ENCODE data around the gene BRAF.
A peak's percentile ranks its signal among the peaks of the same experiment; 100 is the strongest.

The BRAF gene

DNA sequence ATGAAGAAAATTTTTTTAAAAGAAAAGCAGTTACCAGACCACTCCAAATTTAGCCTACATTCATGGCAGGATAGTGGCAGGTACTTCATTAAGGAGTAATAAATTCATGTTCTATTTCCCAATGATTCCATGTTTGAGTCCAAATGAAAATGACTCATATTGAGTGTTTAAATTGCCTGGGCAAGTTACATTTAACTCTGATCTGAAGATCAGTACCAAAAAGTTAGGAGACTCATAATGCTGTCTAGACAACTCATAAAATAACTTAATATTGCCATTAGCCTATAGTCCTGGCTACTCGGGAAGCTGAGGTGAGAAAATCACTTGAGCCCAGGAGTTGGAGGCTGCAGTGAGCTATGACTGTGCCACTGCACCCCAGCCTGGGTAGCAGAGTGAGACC, 13.0 kb downstream of the BRAF start:
- H3K4me3 Mint-ChIP-seq, result no peak overlapping the region
- no peak for DNase-seq (ENCODE audit: low spot score in 2 of 2)
- H3K36me3 Mint-ChIP-seq (ENCODE audit: insufficient read depth), result peaks cover 9% of the 10 kb centered on the region
- no peaks in the 10 kb centered on the region for H3K27me3 Mint-ChIP-seq
- ATAC-seq (replicated peaks; ENCODE audit: extremely low read depth, poor library complexity, severe bottlenecking), result no peak
- no peaks in the 10 kb centered on the region for H3K9me3 Mint-ChIP-seq
- peaks cover 48% of the 10 kb centered on the region for H3K4me1 Mint-ChIP-seq
- no peak overlapping the region for H3K27ac Mint-ChIP-seq (ENCODE audit: low read depth)

DNA sequence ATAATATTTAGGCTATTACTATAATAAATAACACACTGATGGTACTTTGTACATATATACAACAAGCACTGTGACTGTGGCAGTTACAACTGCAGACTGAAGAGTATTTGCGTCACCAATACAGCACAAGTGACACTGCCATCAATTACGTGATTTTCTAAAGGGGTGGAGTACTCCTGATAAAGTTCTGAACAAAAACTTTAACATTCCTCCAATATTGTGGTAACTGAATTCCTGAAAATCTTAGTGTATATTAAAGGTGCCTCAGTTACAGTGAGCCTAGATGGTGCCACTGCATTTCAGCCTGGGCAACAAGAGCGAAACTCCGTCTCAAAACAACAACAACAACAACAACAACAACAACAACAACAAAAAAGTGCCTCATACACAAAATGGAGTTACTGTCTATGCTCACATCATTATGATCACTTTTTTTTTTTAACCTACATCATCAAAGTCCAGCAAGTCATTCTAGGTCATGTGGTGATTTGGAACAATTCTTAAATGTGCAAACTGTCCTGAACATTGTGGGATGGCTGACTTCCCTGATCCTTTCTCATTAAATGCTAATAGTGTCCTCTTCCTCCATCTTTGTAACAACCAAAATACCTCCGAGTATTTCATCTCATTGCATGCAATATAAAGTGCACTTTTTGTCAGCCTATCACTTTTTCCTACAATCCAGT, 15.1 kb downstream of the BRAF start:
- no peak for DNase-seq (ENCODE audit: low spot score in 2 of 2)
- Mint-ChIP-seq H3K4me3 (no peak overlapping the region), H3K4me1 (peaks cover 37% of the 10 kb centered on the region), H3K9me3 (no peaks in the 10 kb centered on the region), H3K27me3 (no peaks in the 10 kb centered on the region), H3K36me3 (ENCODE audit: insufficient read depth) (peaks cover 8% of the 10 kb centered on the region), H3K27ac (ENCODE audit: low read depth) (no peak overlapping the region)
- no peak for ATAC-seq (replicated peaks; ENCODE audit: extremely low read depth, poor library complexity, severe bottlenecking)

DNA sequence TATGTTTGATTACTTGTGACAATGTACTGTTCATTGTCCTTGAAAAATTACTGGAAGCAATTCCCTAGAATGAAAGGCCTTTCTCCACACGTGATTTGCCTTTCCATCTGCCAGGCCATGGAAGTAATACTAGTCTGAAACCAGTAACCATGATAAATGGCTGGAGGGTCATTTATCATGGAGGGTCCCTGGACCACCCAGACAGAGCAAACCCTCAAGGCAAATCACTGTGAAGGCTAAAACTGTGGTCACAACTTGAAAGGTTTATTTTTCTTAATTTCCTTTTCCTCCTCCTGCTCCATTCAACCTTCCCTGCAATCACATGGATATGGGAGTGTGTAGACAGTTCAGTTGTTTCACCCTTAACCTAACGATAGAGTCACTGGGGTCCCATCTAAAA, 16.4 kb downstream of the BRAF start:
- DNase-seq (ENCODE audit: low spot score in 2 of 2) (no peak), ATAC-seq (replicated peaks; ENCODE audit: extremely low read depth, poor library complexity, severe bottlenecking) (no peak)
- H3K27ac Mint-ChIP-seq (ENCODE audit: low read depth), result no peak overlapping the region
- no peaks in the 10 kb centered on the region for H3K9me3 Mint-ChIP-seq
- peaks cover 11% of the 10 kb centered on the region for H3K36me3 Mint-ChIP-seq (ENCODE audit: insufficient read depth)
- no peak overlapping the region for H3K4me3 Mint-ChIP-seq
- H3K4me1 Mint-ChIP-seq, result peaks cover 42% of the 10 kb centered on the region
- H3K27me3 Mint-ChIP-seq, result no peaks in the 10 kb centered on the region

DNA sequence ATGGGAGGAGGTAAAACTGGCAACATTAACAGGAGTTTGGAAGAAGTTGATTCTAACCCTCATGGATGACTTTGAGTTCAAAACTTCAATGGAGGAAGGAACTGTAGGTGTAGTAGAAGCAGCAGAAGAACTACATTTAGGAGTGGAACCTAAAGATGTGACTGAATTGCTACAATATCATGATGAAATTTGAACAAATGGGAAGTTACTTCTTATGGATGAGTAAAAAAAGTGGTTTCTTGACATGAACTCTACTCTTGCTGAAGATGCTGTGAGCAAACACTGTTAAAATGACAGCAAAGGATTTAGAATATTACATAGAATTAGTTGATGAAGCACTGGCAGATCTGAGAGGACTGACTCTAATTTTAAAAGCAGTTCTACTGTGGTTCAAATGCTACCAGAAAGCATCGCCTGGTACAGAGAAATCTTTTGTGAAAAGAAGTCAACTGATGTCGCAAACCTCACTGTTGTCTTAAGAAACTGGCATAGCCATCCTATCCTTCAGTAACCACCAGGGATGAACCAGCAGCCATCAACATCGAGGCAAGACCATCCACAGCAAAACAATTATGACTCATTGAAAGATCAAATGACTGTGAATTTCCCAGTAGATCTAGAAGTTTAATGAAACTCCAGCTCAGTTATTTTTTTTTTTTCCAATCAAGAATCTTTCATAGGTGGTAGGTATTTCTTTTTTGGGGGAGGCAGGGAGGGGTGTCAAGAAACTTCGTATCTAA, 20.8 kb downstream of the BRAF start:
- no peak for DNase-seq (ENCODE audit: low spot score in 2 of 2)
- Mint-ChIP-seq H3K27ac (ENCODE audit: low read depth) (peak overlapping the region; percentile 54), H3K9me3 (no peaks in the 10 kb centered on the region), H3K27me3 (no peaks in the 10 kb centered on the region), H3K4me3 (no peak overlapping the region), H3K36me3 (ENCODE audit: insufficient read depth) (peaks cover 9% of the 10 kb centered on the region), H3K4me1 (peaks cover 49% of the 10 kb centered on the region)
- ATAC-seq (replicated peaks; ENCODE audit: extremely low read depth, poor library complexity, severe bottlenecking), result no peak

DNA sequence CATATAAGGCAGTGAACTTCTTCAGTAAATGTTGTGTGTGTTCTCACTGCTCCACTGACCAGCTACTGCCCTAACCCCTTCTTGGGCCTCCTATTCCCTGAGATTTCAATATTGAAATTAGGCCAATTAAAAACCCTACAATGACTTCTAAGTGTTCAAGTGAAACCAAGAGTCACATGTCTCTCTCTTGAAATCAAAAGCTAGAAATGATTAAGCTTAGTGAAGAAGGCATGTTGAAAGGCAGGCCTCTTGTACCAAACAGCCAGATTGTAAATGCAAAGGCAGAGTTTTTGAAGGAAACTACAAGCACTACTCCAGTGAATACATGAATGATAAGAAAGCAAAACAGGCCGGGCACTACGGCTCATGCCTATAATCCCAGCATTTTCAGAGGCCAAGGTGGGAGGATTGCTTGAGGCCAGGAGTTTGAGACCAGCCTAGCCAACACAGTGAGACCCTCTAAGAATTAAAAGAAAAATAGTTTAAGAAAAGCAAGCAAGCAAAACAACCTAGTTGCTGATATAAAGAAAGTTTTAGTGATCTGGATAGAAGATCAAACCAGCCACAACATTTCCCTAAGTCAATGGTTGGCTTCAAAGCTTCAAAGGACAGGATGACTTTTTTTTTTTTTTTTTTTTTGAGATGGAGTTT, 22.3 kb downstream of the BRAF start:
- peak overlapping the region; percentile 4 for H3K4me3 Mint-ChIP-seq
- ATAC-seq (replicated peaks; ENCODE audit: extremely low read depth, poor library complexity, severe bottlenecking) (no peak), DNase-seq (ENCODE audit: low spot score in 2 of 2) (no peak)
- no peak overlapping the region for H3K27ac Mint-ChIP-seq (ENCODE audit: low read depth)
- H3K36me3 Mint-ChIP-seq (ENCODE audit: insufficient read depth), result peaks cover 9% of the 10 kb centered on the region
- no peaks in the 10 kb centered on the region for H3K27me3 Mint-ChIP-seq
- no peaks in the 10 kb centered on the region for H3K9me3 Mint-ChIP-seq
- peaks cover 50% of the 10 kb centered on the region for H3K4me1 Mint-ChIP-seq

DNA sequence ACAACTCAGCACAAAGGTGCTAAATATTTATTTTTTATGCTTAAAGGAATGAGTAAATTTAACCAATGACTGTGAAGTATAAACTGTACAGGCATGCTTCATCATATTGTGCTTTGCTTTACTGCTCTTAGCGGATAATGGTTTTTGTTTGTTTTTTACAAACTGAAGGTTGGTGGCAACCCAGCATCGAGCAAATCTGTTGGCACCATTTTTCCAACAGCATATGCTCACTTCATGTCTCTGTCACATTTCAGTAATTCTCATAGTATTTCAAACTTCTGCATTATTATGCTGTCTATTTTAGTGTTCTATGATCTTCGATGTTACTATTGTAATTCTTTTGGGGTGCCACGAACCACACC, 22.8 kb downstream of the BRAF start:
- H3K36me3 Mint-ChIP-seq (ENCODE audit: insufficient read depth), result peaks cover 9% of the 10 kb centered on the region
- H3K4me3 Mint-ChIP-seq, result no peak overlapping the region
- peaks cover 50% of the 10 kb centered on the region for H3K4me1 Mint-ChIP-seq
- ATAC-seq (replicated peaks; ENCODE audit: extremely low read depth, poor library complexity, severe bottlenecking) (no peak), DNase-seq (ENCODE audit: low spot score in 2 of 2) (no peak)
- no peaks in the 10 kb centered on the region for H3K9me3 Mint-ChIP-seq
- H3K27me3 Mint-ChIP-seq, result no peaks in the 10 kb centered on the region
- H3K27ac Mint-ChIP-seq (ENCODE audit: low read depth), result no peak overlapping the region

DNA sequence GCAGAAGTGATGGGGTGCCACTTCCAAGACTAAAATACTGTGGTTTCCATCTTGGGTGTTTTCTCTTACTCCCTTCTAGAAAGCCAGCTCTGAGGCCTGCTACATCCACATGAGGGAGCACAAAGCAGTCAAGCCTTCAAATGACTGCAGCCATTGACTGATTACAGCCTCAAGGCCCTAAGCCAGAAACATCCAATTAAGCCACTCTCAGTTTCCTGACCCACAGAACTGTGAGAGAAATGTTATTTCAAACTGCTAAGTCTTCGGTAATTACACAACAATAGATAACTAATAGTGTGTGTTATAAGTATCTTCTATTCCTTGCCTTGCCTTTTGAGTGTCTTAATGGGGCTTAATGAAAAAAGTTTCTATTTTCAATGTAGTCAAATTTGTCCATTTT, 24.8 kb downstream of the BRAF start:
- Mint-ChIP-seq H3K4me1 (peaks cover 59% of the 10 kb centered on the region), H3K4me3 (no peak overlapping the region), H3K27ac (ENCODE audit: low read depth) (peak overlapping the region; percentile 24), H3K9me3 (no peaks in the 10 kb centered on the region), H3K36me3 (ENCODE audit: insufficient read depth) (peaks cover 9% of the 10 kb centered on the region), H3K27me3 (no peaks in the 10 kb centered on the region)
- no peak for DNase-seq (ENCODE audit: low spot score in 2 of 2)
- ATAC-seq (replicated peaks; ENCODE audit: extremely low read depth, poor library complexity, severe bottlenecking), result no peak

DNA sequence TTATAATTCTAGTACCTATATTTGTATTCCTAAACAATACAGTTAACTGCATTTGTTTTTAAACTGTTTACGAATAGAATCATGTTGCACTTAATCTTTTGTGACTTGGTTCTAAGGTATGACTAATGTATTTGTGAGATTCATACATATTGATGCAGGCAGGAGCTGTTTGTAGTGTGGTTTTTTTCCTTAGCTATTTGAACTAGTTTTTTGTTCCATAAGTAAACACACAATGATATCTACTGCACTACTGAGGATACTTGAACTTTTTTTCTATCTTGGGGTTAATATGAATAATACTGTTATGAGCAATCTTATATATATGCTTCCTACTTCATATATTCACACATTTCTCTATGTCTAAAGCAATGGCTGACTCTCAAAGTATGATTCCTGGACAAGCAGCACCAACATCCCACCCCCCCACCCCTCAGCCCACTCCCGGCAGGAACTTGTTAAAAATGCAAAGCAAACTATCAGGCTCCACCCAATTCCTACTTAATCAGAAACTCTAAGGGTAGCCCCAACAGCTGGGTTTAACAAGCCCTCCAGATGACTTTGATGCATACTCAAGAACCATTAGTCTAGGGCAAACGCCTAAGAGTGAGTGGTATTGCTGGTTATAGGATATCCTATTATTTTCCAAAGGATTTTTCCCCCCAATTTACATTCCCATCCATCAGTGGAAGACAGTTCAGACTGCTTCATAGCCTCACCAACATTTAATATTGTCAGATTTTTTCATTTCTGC, 25.8 kb downstream of the BRAF start:
- Mint-ChIP-seq H3K9me3 (no peaks in the 10 kb centered on the region), H3K27me3 (no peaks in the 10 kb centered on the region), H3K4me1 (peaks cover 63% of the 10 kb centered on the region), H3K36me3 (ENCODE audit: insufficient read depth) (peaks cover 5% of the 10 kb centered on the region), H3K4me3 (no peak overlapping the region), H3K27ac (ENCODE audit: low read depth) (no peak overlapping the region)
- no peak for ATAC-seq (replicated peaks; ENCODE audit: extremely low read depth, poor library complexity, severe bottlenecking)
- no peak for DNase-seq (ENCODE audit: low spot score in 2 of 2)

DNA sequence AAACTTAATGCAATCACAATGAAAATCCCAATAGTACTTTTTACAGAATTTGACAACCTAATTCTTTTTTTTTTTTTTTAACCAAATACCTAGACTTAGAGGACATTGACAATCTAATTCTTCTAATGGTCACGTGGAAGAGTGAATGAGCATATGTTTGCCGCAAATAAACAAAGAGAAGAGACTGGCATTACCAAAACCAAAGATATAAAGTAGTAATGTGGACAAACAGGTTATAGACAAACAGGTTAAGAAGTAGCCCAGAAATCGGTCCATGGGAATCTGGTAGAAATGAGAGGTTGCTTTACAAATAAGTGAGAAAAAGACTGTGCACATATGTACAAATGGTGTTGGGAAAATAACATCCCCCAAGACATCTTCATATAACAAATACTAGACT, 27.7 kb downstream of the BRAF start:
- Mint-ChIP-seq H3K36me3 (ENCODE audit: insufficient read depth) (no peaks in the 10 kb centered on the region), H3K9me3 (no peaks in the 10 kb centered on the region), H3K4me1 (peaks cover 68% of the 10 kb centered on the region), H3K27me3 (no peaks in the 10 kb centered on the region), H3K4me3 (no peak overlapping the region), H3K27ac (ENCODE audit: low read depth) (peak overlapping the region; percentile 16)
- ATAC-seq (replicated peaks; ENCODE audit: extremely low read depth, poor library complexity, severe bottlenecking), result no peak
- no peak for DNase-seq (ENCODE audit: low spot score in 2 of 2)

DNA sequence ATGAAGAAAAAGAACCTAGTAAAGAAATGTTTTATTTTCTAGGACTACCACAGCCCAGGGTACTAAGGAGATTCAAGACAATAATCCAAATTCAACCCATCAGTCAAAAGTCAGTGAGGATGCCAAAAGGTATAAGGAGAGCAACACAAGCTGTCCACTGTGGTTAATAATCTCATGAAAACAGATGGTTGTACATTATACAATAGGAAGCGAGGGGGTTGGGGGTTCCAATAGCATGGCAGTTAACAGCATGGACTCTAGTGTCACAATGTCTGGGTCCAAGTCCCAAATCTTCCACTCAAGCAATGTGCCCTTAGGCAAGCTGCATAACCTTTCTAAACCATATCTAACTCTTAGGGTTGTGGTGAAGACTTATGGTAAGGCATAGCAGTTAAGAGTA, 35.1 kb downstream of the BRAF start:
- DNase-seq (ENCODE audit: low spot score in 2 of 2) (no peak), ATAC-seq (replicated peaks; ENCODE audit: extremely low read depth, poor library complexity, severe bottlenecking) (no peak)
- H3K4me1 Mint-ChIP-seq, result peaks cover 58% of the 10 kb centered on the region
- no peaks in the 10 kb centered on the region for H3K36me3 Mint-ChIP-seq (ENCODE audit: insufficient read depth)
- H3K9me3 Mint-ChIP-seq, result no peaks in the 10 kb centered on the region
- H3K27me3 Mint-ChIP-seq, result no peaks in the 10 kb centered on the region
- no peak overlapping the region for H3K4me3 Mint-ChIP-seq
- no peak overlapping the region for H3K27ac Mint-ChIP-seq (ENCODE audit: low read depth)

DNA sequence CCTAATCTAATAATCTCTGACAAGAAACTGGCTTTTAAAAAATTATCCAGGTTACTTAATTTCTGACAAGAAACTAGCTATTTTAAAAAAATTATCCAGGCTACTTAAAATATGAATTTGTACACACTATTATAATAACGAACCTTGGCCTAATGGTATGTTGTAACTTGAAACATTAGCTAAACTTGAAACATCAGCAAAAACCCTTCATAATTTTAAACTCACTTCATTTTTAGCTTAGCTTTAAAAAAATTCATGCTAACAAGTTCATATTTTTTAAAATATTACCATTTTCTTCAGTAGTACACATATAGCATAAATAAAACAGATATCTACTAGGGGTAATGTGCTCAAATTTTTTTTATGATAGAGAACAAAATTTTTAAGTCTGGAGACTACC, 35.6 kb downstream of the BRAF start:
- peaks cover 53% of the 10 kb centered on the region for H3K4me1 Mint-ChIP-seq
- H3K27ac Mint-ChIP-seq (ENCODE audit: low read depth), result no peak overlapping the region

DNA sequence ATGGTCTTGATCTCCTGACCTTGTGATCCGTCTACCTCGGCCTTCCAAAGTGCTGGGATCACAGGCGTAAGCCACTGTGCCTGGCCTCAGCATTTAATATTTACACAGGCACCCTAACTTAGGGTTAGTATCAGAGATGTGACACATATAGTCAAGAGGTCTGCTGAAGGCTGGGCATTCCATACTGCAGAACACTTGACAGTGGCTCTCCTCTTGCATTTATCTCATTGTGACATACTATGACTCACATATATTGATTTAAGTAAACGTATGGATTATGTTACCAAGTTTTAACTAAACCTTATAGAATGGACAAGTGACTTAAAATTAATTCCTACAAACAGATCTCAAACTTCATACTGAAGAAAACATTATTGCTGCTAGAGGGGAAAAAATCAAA, 36.6 kb downstream of the BRAF start:
- H3K27me3 Mint-ChIP-seq, result no peaks in the 10 kb centered on the region
- no peak for DNase-seq (ENCODE audit: low spot score in 2 of 2)
- H3K36me3 Mint-ChIP-seq (ENCODE audit: insufficient read depth), result no peaks in the 10 kb centered on the region
- peaks cover 51% of the 10 kb centered on the region for H3K4me1 Mint-ChIP-seq
- H3K4me3 Mint-ChIP-seq, result no peak overlapping the region
- H3K9me3 Mint-ChIP-seq, result no peaks in the 10 kb centered on the region
- ATAC-seq (replicated peaks; ENCODE audit: extremely low read depth, poor library complexity, severe bottlenecking), result no peak
- H3K27ac Mint-ChIP-seq (ENCODE audit: low read depth), result no peak overlapping the region

More for the DNA sequence above, 35.6 kb downstream of the BRAF start:
- Mint-ChIP-seq H3K36me3 (ENCODE audit: insufficient read depth) (no peaks in the 10 kb centered on the region), H3K4me3 (no peak overlapping the region), H3K27me3 (no peaks in the 10 kb centered on the region), H3K9me3 (no peaks in the 10 kb centered on the region)
- no peak for ATAC-seq (replicated peaks; ENCODE audit: extremely low read depth, poor library complexity, severe bottlenecking)
- no peak for DNase-seq (ENCODE audit: low spot score in 2 of 2)

Measured in central memory CD8-positive, alpha-beta T cell (primary cell).